Heart left ventricle (tissue), 16 donors: ENCODE results near the gene PLCB2. TPM values are rescaled to one million over a fixed set of nuclear protein-coding genes. Genes with fewer than 3 reads are reported as not detected.

ENCODE experiments used
- ATAC-seq, 4 donors: fragments of 200-7000 bp; cut with Tn5 transposase; one replicate each; pipeline ENCODE4 v1.9.1; 2020 to 2022; ENCODE audit warnings: moderate library complexity in 4 of 4, mild to moderate bottlenecking in 3 of 4, moderate number of reproducible peaks in 1 of 4
- DNase-seq, 5 donors: peaks; one replicate each; pipeline ENCODE4 v3.0.0-alpha.2; 2020
- H3K27ac ChIP-seq, 12 donors: fragments of 200-600 bp; sonication (generic) in 4 of 12; one replicate each; pipeline versions ENCODE4 v1.5.0 to v1.8.0; 2016 to 2022; ENCODE audit warnings: mild to moderate bottlenecking in 2 of 12
- H3K27me3 ChIP-seq, 9 donors: fragments of 200-600 bp; sonication (generic) in 2 of 9; one replicate each; pipeline versions ENCODE4 v1.5.1 to v1.8.0; 2016 to 2022; ENCODE audit warnings: mild to moderate bottlenecking in 3 of 9
- H3K36me3 ChIP-seq, 9 donors: fragments of 200-600 bp; sonication (generic) in 2 of 9; one replicate each; pipeline versions ENCODE4 v1.5.0 to v1.8.0; 2018 to 2022; ENCODE audit warnings: mild to moderate bottlenecking in 2 of 9
- H3K4me1 ChIP-seq, 12 donors: fragments of 200-600 bp; sonication (generic) in 4 of 12; one replicate each; pipeline versions ENCODE4 v1.5.0 to v1.8.0; 2016 to 2022; ENCODE audit warnings: mild to moderate bottlenecking in 3 of 12
- H3K4me3 ChIP-seq, 12 donors: fragments of 200-600 bp; sonication (generic) in 4 of 12; one replicate each; pipeline versions ENCODE4 v1.5.0 to v1.8.0; 2017 to 2022; ENCODE audit warnings: mild to moderate bottlenecking in 9 of 12, moderate library complexity in 4 of 12
- H3K9me3 ChIP-seq, 12 donors: fragments of 200-600 bp; sonication (generic) in 4 of 12; one replicate each; pipeline versions ENCODE4 v1.5.0 to v1.8.0; 2016 to 2022; ENCODE audit warnings: mild to moderate bottlenecking in 1 of 12
- POLR2A ChIP-seq, 2 donors: fragments of 450-650 bp; IDR thresholded peaks; one replicate each; pipeline ENCODE4 v1.6.1; 2017; ENCODE audit warnings: antibody characterized with exemption in 2 of 2, mild to moderate bottlenecking in 2 of 2, moderate library complexity in 2 of 2
- WGBS, 4 donors: extraction: QIAGEN DNeasy Blood & Tissue Kit in 2 of 4; methylation state at CpG; one replicate each; pipeline versions ENCODE4 v1.1.5 to v1.1.7; 2013 to 2018; 5-methylcytosine and 5-hydroxymethylcytosine counted together
- intact Hi-C, 10 donors: fragments of 100-400 bp; cut with DNase I; formaldehyde crosslinking; loops; one replicate each; pipeline versions ENCODE4 v1.11.1 to v1.14.2; 2022
- polyA plus RNA-seq, 2 donors: library from polyadenylated mRNA; stranded (reverse); fragments of 200-250 nt; gene quantifications; one replicate each; pipeline ENCODE4 v1.2.3, GENCODE V29; 2013
- total RNA-seq, 9 donors: library from RNA; depleted of rRNA in 2 of 9; stranded (reverse); fragments of >200 nt in 2 of 9; fragmentation: NEBNext Ultra II Directional in 3 of 9; extraction: Animal tissue kit (Norgen Biotek cat#: 25700) in 3 of 9; gene quantifications; one replicate each; pipeline versions ENCODE4 v1.1.0 to v1.2.4, GENCODE V29; 2016 to 2023
- TF ChIP-seq, protein P1 (sequence below), 12 donors: fragments of 200-600 bp; sonication (generic) in 4 of 12; IDR thresholded peaks; one replicate each; pipeline versions ENCODE4 v1.5.0 to v1.8.0; 2018 to 2022; ENCODE audit warnings: antibody characterized with exemption in 12 of 12, mild to moderate bottlenecking in 5 of 12
- donor health status: ischemic (EF 13 %, LVEDD 7.1; RV severe dilation, severe dysfunction).
- donor health status: healthy with polysubstance abuse.
- donor health status: DM: no; HTN: yes; CAD: no.
- donor health status: DM: no; HTN: no; CAD: no.
- donor health status: ischemic (EF 25% LVEDD 6.9; RV normal size, moderate dysfunction).
- donor health status: ischemic (EF 25% LVEDD 5.7; RV mildly dilated, moderate dysfunction).
- donor health status: healthy.
- donor health status: DM: yes; HTN: yes; CAD: no.
- donor health status: ischemic (EF 35%, LVEDD 5.7; RV mildly dilated, moderate dysfunction).
- donor health status: nonischemic (EF 11% LVEDD 7.7; RV severe dilation, severe dysfunction).
- donor health status: DM: yes; HTN: yes; CAD: no.
- donor health status: PGD.
- donor health status: ischemic (EF 29% LVEDD 5.4; RV normal size, mild dysfunction).
- donor health status: nonischemic (EF 23%, LVEDD 6.1; RV moderate dilation, normal function).

PLCB2 gene
- total and polyA plus RNA-seq, 11 donors = 1.6 to 46.2 (median 4.8) TPM

DNA sequence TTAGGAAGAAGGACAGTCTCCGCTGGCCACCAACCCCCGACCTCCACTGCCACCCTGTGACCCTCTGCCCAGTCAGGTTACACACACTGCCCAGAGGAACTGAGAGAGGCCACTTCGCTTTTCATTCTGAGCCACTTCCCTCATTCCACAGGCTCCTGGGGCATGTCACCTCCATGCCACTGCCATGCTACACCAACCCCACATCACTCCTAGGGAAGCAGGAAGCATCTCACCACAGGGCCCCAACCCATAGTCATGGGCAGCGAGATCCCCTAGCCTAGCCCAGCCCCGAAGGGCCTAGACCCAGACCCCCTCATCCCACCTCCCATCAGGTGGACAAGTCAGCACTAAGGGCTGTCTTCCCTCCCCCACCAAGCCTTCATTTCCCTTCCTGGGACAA lies 1.4 kb downstream of the PLCB2 start:
- H3K27ac ChIP-seq = peak overlapping the region in 1 of 12 donors; percentile 95
- peak overlapping the region in 8 of 12 donors; percentile 9 to 65 (median 36) for H3K4me3 ChIP-seq
- H3K9me3 ChIP-seq = no peaks in the 10 kb centered on the region
- H3K36me3 ChIP-seq = peaks cover 0 to 25% (median 0%) of the 10 kb centered on the region in 9 donors
- ATAC-seq = peak in 2 of 4 donors; percentile 7 to 12
- peaks cover 0 to 35% (median 1%) of the 10 kb centered on the region in 12 donors for H3K4me1 ChIP-seq
- DNase-seq = no peak
- TF ChIP-seq, protein P1, sequence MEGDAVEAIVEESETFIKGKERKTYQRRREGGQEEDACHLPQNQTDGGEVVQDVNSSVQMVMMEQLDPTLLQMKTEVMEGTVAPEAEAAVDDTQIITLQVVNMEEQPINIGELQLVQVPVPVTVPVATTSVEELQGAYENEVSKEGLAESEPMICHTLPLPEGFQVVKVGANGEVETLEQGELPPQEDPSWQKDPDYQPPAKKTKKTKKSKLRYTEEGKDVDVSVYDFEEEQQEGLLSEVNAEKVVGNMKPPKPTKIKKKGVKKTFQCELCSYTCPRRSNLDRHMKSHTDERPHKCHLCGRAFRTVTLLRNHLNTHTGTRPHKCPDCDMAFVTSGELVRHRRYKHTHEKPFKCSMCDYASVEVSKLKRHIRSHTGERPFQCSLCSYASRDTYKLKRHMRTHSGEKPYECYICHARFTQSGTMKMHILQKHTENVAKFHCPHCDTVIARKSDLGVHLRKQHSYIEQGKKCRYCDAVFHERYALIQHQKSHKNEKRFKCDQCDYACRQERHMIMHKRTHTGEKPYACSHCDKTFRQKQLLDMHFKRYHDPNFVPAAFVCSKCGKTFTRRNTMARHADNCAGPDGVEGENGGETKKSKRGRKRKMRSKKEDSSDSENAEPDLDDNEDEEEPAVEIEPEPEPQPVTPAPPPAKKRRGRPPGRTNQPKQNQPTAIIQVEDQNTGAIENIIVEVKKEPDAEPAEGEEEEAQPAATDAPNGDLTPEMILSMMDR (IDR thresholded peaks at IDR 0.05) = no peak
- TF ChIP-seq POLR2A (IDR thresholded peaks at IDR 0.05) = no peak
- 87 to 95% (median 90%) methylated on average over 5 of the region's 5 CpGs for WGBS, 4 donors
- H3K27me3 ChIP-seq = no peaks in the 10 kb centered on the region
- intact Hi-C loops = no loop called here

DNA sequence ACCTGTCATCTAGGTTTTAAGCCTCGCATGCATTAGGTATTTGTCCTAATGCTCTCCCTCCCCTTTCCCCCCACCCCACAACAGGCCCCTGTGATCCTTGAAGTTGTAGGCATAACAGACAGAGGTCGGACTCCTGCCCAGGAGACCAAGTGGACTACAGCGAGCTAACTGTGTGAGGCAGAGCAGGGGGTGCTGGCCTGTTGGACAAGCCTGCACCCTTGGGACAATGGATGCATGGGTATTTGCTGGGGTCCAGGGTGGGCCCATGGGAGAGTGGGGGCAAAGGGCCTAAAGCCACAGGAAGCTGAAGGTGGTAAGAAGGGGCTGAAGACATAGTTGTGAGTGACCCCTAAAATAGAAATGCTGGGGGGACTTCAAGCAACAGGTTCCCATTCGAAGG lies 2.5 kb downstream of the PLCB2 start:
- H3K27ac ChIP-seq = no peak overlapping the region
- no peak for DNase-seq
- H3K4me3 ChIP-seq = no peak overlapping the region
- intact Hi-C loops = no loop called here
- peaks cover 0 to 5% (median 0%) of the 10 kb centered on the region in 12 donors for H3K9me3 ChIP-seq
- H3K27me3 ChIP-seq = no peaks in the 10 kb centered on the region
- peaks cover 0 to 43% (median 6%) of the 10 kb centered on the region in 12 donors for H3K4me1 ChIP-seq
- no peak for ATAC-seq
- TF ChIP-seq, protein P1 (IDR thresholded peaks at IDR 0.05) = no peak
- no peak for TF ChIP-seq POLR2A (IDR thresholded peaks at IDR 0.05)
- WGBS, 4 donors = 82 to 98% (median 96%) methylated on average over 4 of the region's 4 CpGs
- peaks cover 0 to 35% (median 0%) of the 10 kb centered on the region in 9 donors for H3K36me3 ChIP-seq

DNA sequence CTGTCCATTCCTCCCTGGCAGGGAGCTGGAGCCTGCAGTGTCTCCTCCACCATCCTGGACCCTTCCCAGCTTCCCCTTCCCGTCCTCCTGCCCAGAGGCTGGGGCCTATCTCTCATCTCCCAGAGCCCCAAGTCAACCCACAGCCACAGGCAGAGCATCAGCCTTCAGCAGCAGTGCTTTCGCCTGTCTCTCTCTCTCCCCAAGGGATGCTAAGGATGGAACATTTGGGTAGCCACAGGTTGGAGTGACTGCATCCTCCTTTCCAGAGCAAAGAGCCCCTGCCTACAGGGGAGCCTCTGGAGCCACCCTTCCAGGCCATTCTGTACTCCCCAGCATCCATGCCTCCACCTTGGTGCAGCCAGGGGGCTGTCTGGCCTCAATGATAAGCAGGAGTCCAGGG lies 4.2 kb downstream of the PLCB2 start:
- ATAC-seq (no peak), DNase-seq (peak in 1 of 5 donors; percentile 14)
- Histone ChIP-seq H3K27ac (no peak overlapping the region), H3K4me3 (no peak overlapping the region), H3K9me3 (peaks cover 0 to 13% (median 0%) of the 10 kb centered on the region in 12 donors), H3K4me1 (peaks cover 0 to 27% (median 6%) of the 10 kb centered on the region in 12 donors), H3K27me3 (no peaks in the 10 kb centered on the region), H3K36me3 (peaks cover 0 to 47% (median 0%) of the 10 kb centered on the region in 9 donors)
- intact Hi-C loops = loop anchor here in 1 of 10 donors (2.0 kb wide), 1 partner anchor 19 kb away; no protein-coding TSS in a partner anchor
- no peak for TF ChIP-seq POLR2A (IDR thresholded peaks at IDR 0.05)
- TF ChIP-seq, protein P1 (IDR thresholded peaks at IDR 0.05) = no peak
- 83 to 94% (median 90%) methylated on average over 2 of the region's 2 CpGs for WGBS, 4 donors

DNA sequence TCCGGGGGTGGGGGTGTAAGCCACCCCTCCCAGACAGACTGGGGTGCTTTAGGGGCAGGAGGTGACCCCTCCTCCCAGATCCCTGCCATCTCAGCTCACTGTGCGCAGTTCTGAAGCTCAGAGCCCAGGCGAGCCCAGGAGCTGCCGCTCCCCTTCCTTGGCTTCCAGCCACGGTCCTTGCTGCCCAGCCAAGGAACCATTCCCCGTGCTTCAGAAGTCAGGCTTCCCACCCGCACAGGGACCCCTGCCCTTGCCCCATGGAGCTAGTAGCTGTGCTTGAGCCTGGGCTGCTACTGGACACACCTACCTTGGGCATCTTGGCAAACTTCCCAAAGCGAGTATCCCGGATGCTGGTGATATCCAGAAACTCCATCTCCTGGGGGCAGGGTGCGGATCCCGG lies 4.8 kb downstream of the PLCB2 start:
- intact Hi-C loops = loop anchor here in 1 of 10 donors (2.0 kb wide), 1 partner anchor 18 kb away; no protein-coding TSS in a partner anchor
- no peak overlapping the region for H3K27ac ChIP-seq
- DNase-seq (peak in 1 of 5 donors; percentile 25), ATAC-seq (no peak)
- peaks cover 0 to 13% (median 0%) of the 10 kb centered on the region in 12 donors for H3K9me3 ChIP-seq
- TF ChIP-seq, protein P1 (IDR thresholded peaks at IDR 0.05) = no peak
- no peak for TF ChIP-seq POLR2A (IDR thresholded peaks at IDR 0.05)
- 59 to 71% (median 63%) methylated on average over 9 to 11 of the region's 11 CpGs for WGBS, 4 donors
- no peaks in the 10 kb centered on the region for H3K27me3 ChIP-seq
- H3K4me1 ChIP-seq = peaks cover 0 to 27% (median 6%) of the 10 kb centered on the region in 12 donors
- peaks cover 0 to 53% (median 0%) of the 10 kb centered on the region in 9 donors for H3K36me3 ChIP-seq
- no peak overlapping the region for H3K4me3 ChIP-seq
